Thoracic aorta (tissue), 2 donors: Measurements from ENCODE around the gene PDE8A. TPM values are rescaled to one million over a fixed set of nuclear protein-coding genes. Genes with fewer than 3 reads are reported as not detected.

ENCODE experiments used
- ATAC-seq: fragments of 150-250 bp; one replicate; pipeline ENCODE4 v1.8.0; 2017; ENCODE audit warnings: low read depth; ENCODE audit not compliant: insufficient number of reproducible peaks, low FRiP score
- DNase-seq: peaks from one replicate; pipeline ENCODE4 v3.0.0-alpha.2; 2020; ENCODE audit warnings: low spot score
- H3K27ac ChIP-seq, 2 donors: fragments of 200-600 bp; sonication (generic); 1 replicate in 1 of 2; 2 replicates in 1 of 2; pipeline ENCODE4 v1.5.1; 2016; ENCODE audit warnings: mild to moderate bottlenecking in 2 of 2, moderate library complexity in 2 of 2
- H3K27me3 ChIP-seq: fragments of 200-600 bp; sonication (generic); replicated peaks from 2 replicates; pipeline ENCODE4 v1.6.0; 2016; ENCODE audit warnings: mild to moderate bottlenecking; ENCODE audit not compliant: insufficient read depth
- H3K36me3 ChIP-seq: fragments of 200-600 bp; sonication (generic); one replicate; pipeline ENCODE4 v1.5.1; 2016
- H3K4me1 ChIP-seq, 2 donors: fragments of 200-600 bp; sonication (generic); 1 replicate in 1 of 2; 2 replicates in 1 of 2; pipeline versions ENCODE4 v1.5.1 to v1.6.0; 2016; ENCODE audit warnings: low read depth in 2 of 2, mild to moderate bottlenecking in 1 of 2; ENCODE audit not compliant: control insufficient read depth in 1 of 2
- H3K4me3 ChIP-seq: fragments of 200-600 bp; sonication (generic); 2 replicates; pipeline ENCODE4 v1.5.1; 2016; ENCODE audit warnings: mild to moderate bottlenecking
- H3K9me3 ChIP-seq: fragments of 200-600 bp; sonication (generic); 2 replicates; pipeline ENCODE4 v1.5.1; 2016
- CTCF ChIP-seq: fragments of 200-600 bp; sonication (generic); IDR thresholded peaks from one replicate; pipeline ENCODE4 v1.5.1; 2019; ENCODE audit warnings: antibody characterized with exemption
- total RNA-seq, 2 donors: library from RNA; depleted of rRNA; stranded (reverse); fragments of >200 nt; gene quantifications; one replicate each; pipeline versions ENCODE4 v1.1.0 to v1.2.3, GENCODE V29; 2016

Gene PDE8A
- total RNA-seq, 2 donors from 2014 or later, result 35.1 to 43.7 TPM

GRCh38 chr15:84953726-84954125 is 27.9 kb upstream of the PDE8A start:
- no peak for DNase-seq
- H3K27ac ChIP-seq, result no peak overlapping the region

GRCh38 chr15:84955089-84955848 is 26.4 kb upstream of the PDE8A start:
- Histone ChIP-seq H3K4me1 (peaks cover 4 to 14% of the 10 kb centered on the region in 2 donors), H3K4me3 (peak overlapping the region; percentile 62), H3K36me3 (no peaks in the 10 kb centered on the region), H3K27me3 (no peaks in the 10 kb centered on the region), H3K9me3 (no peaks in the 10 kb centered on the region), H3K27ac (no peak overlapping the region)
- peak; percentile 66 for ATAC-seq
- TF ChIP-seq CTCF, result peak; percentile 84
- DNase-seq, result peak; percentile 25

More at GRCh38 chr15:84953726-84954125, 27.9 kb upstream of the PDE8A start:
- no peaks in the 10 kb centered on the region for H3K27me3 ChIP-seq
- no peaks in the 10 kb centered on the region for H3K9me3 ChIP-seq
- ATAC-seq, result no peak
- no peak overlapping the region for H3K4me3 ChIP-seq
- TF ChIP-seq CTCF, result no peak
- H3K4me1 ChIP-seq, result peaks cover 8 to 29% of the 10 kb centered on the region in 2 donors
- H3K36me3 ChIP-seq, result no peaks in the 10 kb centered on the region

GRCh38 chr15:84956199-84956598 is 25.5 kb upstream of the PDE8A start:
- Histone ChIP-seq H3K9me3 (no peaks in the 10 kb centered on the region), H3K36me3 (no peaks in the 10 kb centered on the region), H3K27ac (no peak overlapping the region), H3K4me3 (no peak overlapping the region), H3K4me1 (peaks cover 0 to 5% of the 10 kb centered on the region in 2 donors), H3K27me3 (no peaks in the 10 kb centered on the region)
- ATAC-seq, result no peak
- no peak for DNase-seq
- TF ChIP-seq CTCF, result no peak

GRCh38 chr15:84960391-84961113 is 21.1 kb upstream of the PDE8A start:
- H3K27ac ChIP-seq, result no peak overlapping the region
- peaks cover 0 to 3% of the 10 kb centered on the region in 2 donors for H3K4me1 ChIP-seq
- TF ChIP-seq CTCF, result no peak
- H3K4me3 ChIP-seq, result no peak overlapping the region
- H3K9me3 ChIP-seq, result no peaks in the 10 kb centered on the region
- ATAC-seq, result no peak
- no peak for DNase-seq
- H3K36me3 ChIP-seq, result no peaks in the 10 kb centered on the region
- no peaks in the 10 kb centered on the region for H3K27me3 ChIP-seq

- H3K4me3 ChIP-seq, result no peak overlapping the region
- H3K27ac ChIP-seq, result no peak overlapping the region
- TF ChIP-seq CTCF, result no peak
- H3K36me3 ChIP-seq, result no peaks in the 10 kb centered on the region
- no peaks in the 10 kb centered on the region for H3K4me1 ChIP-seq
- H3K9me3 ChIP-seq, result no peaks in the 10 kb centered on the region
- no peaks in the 10 kb centered on the region for H3K27me3 ChIP-seq
- ATAC-seq (no peak), DNase-seq (no peak)
These were observed 20.6 kb upstream of the PDE8A start for GRCh38 chr15:84961114-84961452.
